EL (cell line): ENCODE data around the gene ABTB1.

Experiments
- DNase-seq: peaks from one replicate; pipeline ENCODE4 v3.0.0-alpha.2; 2016

ABTB1 gene

GRCh38 chr3:127722091-127722784 is 49.5 kb downstream of the ABTB1 start:
- DNase-seq, result no peak

GRCh38 chr3:127723011-127723567 is 50.3 kb downstream of the ABTB1 start:
- DNase-seq, result no peak

- DNase-seq, result no peak
Measured at GRCh38 chr3:127726894-127727293, 54.1 kb downstream of the ABTB1 start.

GRCh38 chr3:127728417-127729015 is 55.8 kb downstream of the ABTB1 start:
- no peak for DNase-seq

DNA sequence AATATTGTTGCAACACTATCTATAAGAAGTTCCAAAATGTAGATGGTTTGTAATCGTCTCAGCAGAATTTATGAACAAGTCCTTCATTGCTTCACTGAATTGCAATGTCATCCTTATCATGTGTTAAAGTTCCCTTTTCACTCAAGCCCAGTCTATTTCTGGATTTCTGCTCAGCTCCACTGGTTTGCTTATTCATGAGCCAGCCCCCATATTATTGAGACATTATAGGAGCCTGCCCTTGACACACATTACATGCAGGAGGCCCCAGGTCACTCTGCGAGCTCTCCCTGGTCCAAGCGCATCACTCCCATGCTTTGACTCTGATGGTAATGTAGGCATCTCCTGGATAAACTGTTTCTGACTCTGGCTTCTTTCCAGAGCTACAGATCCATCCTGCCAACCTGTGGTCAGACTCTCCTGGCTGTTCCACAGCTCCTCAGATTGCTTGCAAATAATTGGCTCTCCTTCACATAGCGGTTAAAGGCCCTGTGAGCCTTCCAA is 56.9 kb downstream of the ABTB1 start:
- no peak for DNase-seq

- DNase-seq, result no peak
Measured at GRCh38 chr3:127730171-127730570, 57.4 kb downstream of the ABTB1 start.
